KG1 (cell line): ENCODE measurements around the gene MAGEA3.
"Not testable (repeated sequence)": the region's sequence is repeated elsewhere in the genome, so short reads cannot be mapped to it uniquely, and the experiment has no call there.

Source experiments
- DNase-seq: peaks from one replicate; lab custom pipeline; 2025; lab: John Stamatoyannopoulos, UW

The MAGEA3 gene

GRCh38 chrX:152735860-152736511 lies 37.4 kb downstream of the MAGEA3 start:
- no peak for DNase-seq

- not testable (repeated sequence) for DNase-seq
Measured at GRCh38 chrX:152736528-152736927, 37.9 kb downstream of the MAGEA3 start.

- no peak for DNase-seq
Measured at GRCh38 chrX:152738560-152738959, 40.0 kb downstream of the MAGEA3 start.
